ENCODE data around the gene CEPT1.

CEPT1 gene

DNA sequence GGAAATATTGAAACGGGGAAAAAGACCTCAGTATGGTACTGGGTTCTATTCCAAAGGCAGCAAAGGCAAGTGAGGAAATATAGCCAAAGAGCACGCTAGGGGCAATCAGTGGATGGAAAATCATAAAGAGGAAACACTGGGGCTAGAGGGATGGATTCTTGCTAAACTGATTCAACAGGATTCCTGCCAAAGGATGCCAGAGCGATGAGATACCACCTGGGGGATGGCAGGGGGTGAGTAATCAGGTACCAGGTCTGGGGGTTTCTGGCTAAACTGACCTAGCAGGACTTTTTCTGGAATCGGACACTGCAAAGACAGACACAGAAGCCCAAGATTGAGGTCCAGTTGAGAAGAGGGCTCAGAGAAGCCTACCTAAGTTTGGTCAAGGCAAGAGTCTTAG is 94.2 kb downstream of the CEPT1 start:
- no peak for DNase-seq

Data from NCI-H82 (cell line).